Activated CD4-positive, alpha-beta memory T cell treated with anti-CD3 and anti-CD28 coated beads, Interleukin-2, amount 10 ng/mL, durations not matched to agents 7 days and 5 days (primary cell): ENCODE results near the gene B9D1. TPM values are rescaled to one million over a fixed set of nuclear protein-coding genes. Genes with fewer than 3 reads are reported as not detected.

ENCODE experiments used
- total RNA-seq, 2 experiments: library from RNA; stranded (reverse); gene quantifications; one replicate each; pipeline ENCODE4 v1.2.3, GENCODE V29; 2021

B9D1 gene
- total RNA-seq, 2 experiments from 2014 or later = 2.7 to 3.1 TPM

Other genes with a start within 250 kb of the B9D1 start
- gene GRAPL, start 235.1 kb downstream of the B9D1 start, total RNA-seq = 10 to 100 TPM in 1 of 2 experiments, 1 to 10 TPM in 1; 9.2 to 10.1 TPM
- gene EPN2, start 125.4 kb downstream of the B9D1 start, total RNA-seq = 1 to 10 TPM; 6.3 to 7.7 TPM
- gene MAPK7, start 15.8 kb upstream of the B9D1 start, total RNA-seq = 10 to 100 TPM; 40.6 to 41.4 TPM
- gene MFAP4, start 24.5 kb upstream of the B9D1 start, total RNA-seq = not detected
- under 1 TPM; 0.58 to 0.60 TPM for gene RNF112, start 48.5 kb upstream of the B9D1 start, total RNA-seq
- under 1 TPM; 0.28 to 0.45 TPM for gene SLC47A1, start 171.1 kb upstream of the B9D1 start, total RNA-seq